ENCODE measurements around the gene DNAH5. TPM values are rescaled to one million over a fixed set of nuclear protein-coding genes. Genes with fewer than 3 reads are reported as not detected.

The DNAH5 gene
- total RNA-seq, 1 experiment from 2014 or later = 0.14 TPM

DNA sequence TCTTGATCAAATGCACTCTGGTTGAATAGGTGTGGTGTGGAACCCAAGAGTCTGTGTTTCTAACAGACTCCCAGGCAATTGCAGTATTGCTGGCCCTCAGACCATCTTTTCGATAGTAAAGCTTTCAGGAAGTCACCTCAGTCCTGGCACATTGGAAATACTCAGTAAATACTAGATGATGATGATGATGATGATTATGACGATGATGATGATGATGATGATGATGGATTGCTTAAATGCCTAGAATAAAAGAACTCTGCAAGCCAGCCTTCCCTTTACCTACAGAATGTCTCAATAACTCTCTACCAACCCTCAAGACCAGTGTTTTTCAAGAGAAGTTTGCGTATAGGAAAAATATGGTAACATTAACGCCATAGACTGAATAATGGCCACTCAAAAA is 268.0 kb downstream of the DNAH5 start:
- no peaks in the 10 kb centered on the region for H3K27me3 ChIP-seq (replicated peaks; ENCODE audit: control insufficient read depth, insufficient read depth, low read length)
- no peak overlapping the region for H3K4me3 ChIP-seq (ENCODE audit: low read depth, low read length)
- intact Hi-C loops (cut with micrococcal nuclease; ENCODE audit: unreplicated experiment) = no loop called here
- Mint-ChIP-seq H3K27me3 (ENCODE audit: insufficient read depth, unreplicated experiment) (no peaks in the 10 kb centered on the region), H3K4me3 (ENCODE audit: unreplicated experiment) (no peak overlapping the region), H3K27ac (ENCODE audit: unreplicated experiment) (no peak overlapping the region), H3K4me1 (ENCODE audit: low read depth, unreplicated experiment) (no peaks in the 10 kb centered on the region), H3K9me3 (ENCODE audit: unreplicated experiment) (peaks cover 23% of the 10 kb centered on the region), H3K36me3 (ENCODE audit: insufficient read depth, unreplicated experiment) (peaks cover 5% of the 10 kb centered on the region)
- DNase-seq = no peak
- BruUV-seq (replicated peaks) = no TSS peak
- TF ChIP-seq, protein P1, sequence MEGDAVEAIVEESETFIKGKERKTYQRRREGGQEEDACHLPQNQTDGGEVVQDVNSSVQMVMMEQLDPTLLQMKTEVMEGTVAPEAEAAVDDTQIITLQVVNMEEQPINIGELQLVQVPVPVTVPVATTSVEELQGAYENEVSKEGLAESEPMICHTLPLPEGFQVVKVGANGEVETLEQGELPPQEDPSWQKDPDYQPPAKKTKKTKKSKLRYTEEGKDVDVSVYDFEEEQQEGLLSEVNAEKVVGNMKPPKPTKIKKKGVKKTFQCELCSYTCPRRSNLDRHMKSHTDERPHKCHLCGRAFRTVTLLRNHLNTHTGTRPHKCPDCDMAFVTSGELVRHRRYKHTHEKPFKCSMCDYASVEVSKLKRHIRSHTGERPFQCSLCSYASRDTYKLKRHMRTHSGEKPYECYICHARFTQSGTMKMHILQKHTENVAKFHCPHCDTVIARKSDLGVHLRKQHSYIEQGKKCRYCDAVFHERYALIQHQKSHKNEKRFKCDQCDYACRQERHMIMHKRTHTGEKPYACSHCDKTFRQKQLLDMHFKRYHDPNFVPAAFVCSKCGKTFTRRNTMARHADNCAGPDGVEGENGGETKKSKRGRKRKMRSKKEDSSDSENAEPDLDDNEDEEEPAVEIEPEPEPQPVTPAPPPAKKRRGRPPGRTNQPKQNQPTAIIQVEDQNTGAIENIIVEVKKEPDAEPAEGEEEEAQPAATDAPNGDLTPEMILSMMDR (IDR thresholded peaks at IDR 0.05; ENCODE audit: insufficient read depth in 1 of 2, low read depth in 1 of 2, low read length in 1 of 2, severe bottlenecking in 1 of 2, unreplicated experiment in 1 of 2) = no peak
- peaks cover 4% of the 10 kb centered on the region; the same call in 1 of the 2 replicates for H3K9me3 ChIP-seq
- H3K36me3 ChIP-seq (ENCODE audit: control insufficient read depth, insufficient read depth, low read length) = no peaks in the 10 kb centered on the region
- CTCF ChIA-PET = no interaction called here
- POLR2A ChIA-PET = no interaction called here
- no peaks in the 10 kb centered on the region for H3K4me1 ChIP-seq

DNA sequence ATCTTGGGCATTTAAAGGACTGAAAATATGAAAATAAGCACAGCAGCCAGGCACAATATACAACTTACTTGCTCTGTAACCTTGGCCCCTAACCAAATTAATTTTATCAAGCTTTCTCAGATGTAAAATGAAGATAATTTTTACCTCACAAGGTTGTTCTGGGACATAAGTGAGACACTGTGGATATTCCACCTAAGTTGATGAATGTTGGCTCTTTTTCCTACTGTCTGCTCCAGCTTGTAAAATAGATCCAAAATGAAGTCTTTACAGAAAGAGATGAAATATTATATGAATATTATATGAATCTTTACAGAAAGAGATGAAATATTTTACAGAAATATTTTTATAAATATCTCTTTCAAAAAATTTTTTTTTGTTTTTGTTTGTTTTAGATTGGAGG is 270.1 kb downstream of the DNAH5 start:
- Histone ChIP-seq H3K36me3 (ENCODE audit: control insufficient read depth, insufficient read depth, low read length) (no peaks in the 10 kb centered on the region), H3K4me3 (ENCODE audit: low read depth, low read length) (no peak overlapping the region), H3K9me3 (peaks cover 4% of the 10 kb centered on the region; the same call in 1 of the 2 replicates), H3K27me3 (replicated peaks; ENCODE audit: control insufficient read depth, insufficient read depth, low read length) (no peaks in the 10 kb centered on the region), H3K4me1 (peaks cover 2% of the 10 kb centered on the region; the same call in 1 of the 2 replicates)
- no peaks in the 10 kb centered on the region for H3K27me3 Mint-ChIP-seq (ENCODE audit: insufficient read depth, unreplicated experiment)
- no peak for DNase-seq
- peaks cover 1% of the 10 kb centered on the region for H3K4me1 Mint-ChIP-seq (ENCODE audit: low read depth, unreplicated experiment)
- H3K9me3 Mint-ChIP-seq (ENCODE audit: unreplicated experiment) = peaks cover 31% of the 10 kb centered on the region
- intact Hi-C loops (cut with micrococcal nuclease; ENCODE audit: unreplicated experiment) = no loop called here
- H3K27ac Mint-ChIP-seq (ENCODE audit: unreplicated experiment) = no peak overlapping the region
- H3K4me3 Mint-ChIP-seq (ENCODE audit: unreplicated experiment) = no peak overlapping the region
- TF ChIP-seq, protein P1 (IDR thresholded peaks at IDR 0.05; ENCODE audit: insufficient read depth in 1 of 2, low read depth in 1 of 2, low read length in 1 of 2, severe bottlenecking in 1 of 2, unreplicated experiment in 1 of 2) = no peak
- no TSS peak for BruUV-seq (replicated peaks)
- POLR2A ChIA-PET = no interaction called here
- peaks cover 5% of the 10 kb centered on the region for H3K36me3 Mint-ChIP-seq (ENCODE audit: insufficient read depth, unreplicated experiment)
- CTCF ChIA-PET = no interaction called here

DNA sequence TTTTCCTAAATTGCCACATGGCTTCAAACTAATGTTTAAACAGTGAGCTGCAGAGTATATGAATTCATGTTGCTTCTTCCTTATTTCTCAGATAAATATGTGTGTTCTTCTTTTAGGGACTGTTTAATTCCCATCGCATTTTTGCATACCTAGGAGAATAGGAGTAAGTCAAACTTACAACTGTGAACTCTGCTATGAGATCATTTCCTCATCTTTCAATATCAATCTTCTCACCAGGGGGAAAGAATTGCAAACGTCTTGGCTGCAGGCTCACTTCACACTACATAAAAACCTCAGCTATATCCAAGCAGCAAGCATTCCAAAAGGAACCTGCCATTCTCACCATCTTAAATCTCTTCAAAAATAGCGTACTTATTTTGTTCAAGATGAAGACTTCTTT is 271.0 kb downstream of the DNAH5 start:
- no peak overlapping the region for H3K4me3 Mint-ChIP-seq (ENCODE audit: unreplicated experiment)
- peaks cover 5% of the 10 kb centered on the region for H3K36me3 Mint-ChIP-seq (ENCODE audit: insufficient read depth, unreplicated experiment)
- BruUV-seq (replicated peaks) = no TSS peak
- DNase-seq = no peak
- POLR2A ChIA-PET = no interaction called here
- peaks cover 6% of the 10 kb centered on the region; the same call in 1 of the 2 replicates for H3K4me1 ChIP-seq
- TF ChIP-seq, protein P1 (IDR thresholded peaks at IDR 0.05; ENCODE audit: insufficient read depth in 1 of 2, low read depth in 1 of 2, low read length in 1 of 2, severe bottlenecking in 1 of 2, unreplicated experiment in 1 of 2) = no peak
- intact Hi-C loops (cut with micrococcal nuclease; ENCODE audit: unreplicated experiment) = no loop called here
- no peak overlapping the region for H3K4me3 ChIP-seq (ENCODE audit: low read depth, low read length)
- H3K27me3 ChIP-seq (replicated peaks; ENCODE audit: control insufficient read depth, insufficient read depth, low read length) = no peaks in the 10 kb centered on the region
- peaks cover 7% of the 10 kb centered on the region for H3K4me1 Mint-ChIP-seq (ENCODE audit: low read depth, unreplicated experiment)
- CTCF ChIA-PET = no interaction called here
- no peaks in the 10 kb centered on the region for H3K36me3 ChIP-seq (ENCODE audit: control insufficient read depth, insufficient read depth, low read length)
- peaks cover 31% of the 10 kb centered on the region for H3K9me3 Mint-ChIP-seq (ENCODE audit: unreplicated experiment)
- no peak overlapping the region for H3K27ac Mint-ChIP-seq (ENCODE audit: unreplicated experiment)
- H3K9me3 ChIP-seq = peaks cover 4% of the 10 kb centered on the region; the same call in 1 of the 2 replicates
- H3K27me3 Mint-ChIP-seq (ENCODE audit: insufficient read depth, unreplicated experiment) = no peaks in the 10 kb centered on the region
